GM12865 (cell line): ENCODE results near the gene AGTRAP.

Source experiments
- DNase-seq: peaks from one replicate; pipeline ENCODE4 v3.0.0; 2010; ENCODE audit warnings: low read depth
- H3K4me3 ChIP-seq: 2 replicates; pipeline ENCODE4 v1.5.1; 2011; ENCODE audit warnings: mild to moderate bottlenecking, low read depth, low read length, control low read depth
- CTCF ChIP-seq: IDR thresholded peaks from 2 replicates; pipeline ENCODE4 v1.5.1; 2011; ENCODE audit warnings: low read length, control low read depth, low read depth, inconsistent platforms; ENCODE audit not compliant: insufficient read depth; ENCODE audit errors: missing control alignments

Gene AGTRAP

GRCh38 chr1:11767922-11768704 lies 32.2 kb downstream of the AGTRAP start:
- no peak for TF ChIP-seq CTCF
- no peak overlapping the region for H3K4me3 ChIP-seq
- no peak for DNase-seq

GRCh38 chr1:11768821-11769220 lies 32.9 kb downstream of the AGTRAP start:
- no peak for DNase-seq
- no peak for TF ChIP-seq CTCF
- H3K4me3 ChIP-seq, result no peak overlapping the region

- TF ChIP-seq CTCF, result no peak
- DNase-seq, result no peak
- H3K4me3 ChIP-seq, result no peak overlapping the region
Measured at GRCh38 chr1:11769274-11769673, 33.3 kb downstream of the AGTRAP start.

GRCh38 chr1:11770011-11770410 lies 34.1 kb downstream of the AGTRAP start:
- TF ChIP-seq CTCF, result no peak
- DNase-seq, result no peak
- no peak overlapping the region for H3K4me3 ChIP-seq

- DNase-seq, result no peak
- no peak for TF ChIP-seq CTCF
- no peak overlapping the region for H3K4me3 ChIP-seq
Measured at GRCh38 chr1:11771481-11772043, 35.6 kb downstream of the AGTRAP start.

GRCh38 chr1:11772458-11772857 lies 36.5 kb downstream of the AGTRAP start:
- TF ChIP-seq CTCF, result no peak
- DNase-seq, result peak; percentile 24
- no peak overlapping the region for H3K4me3 ChIP-seq
